SK-N-SH (cell line): ENCODE results near the gene AKIP1. TPM values are rescaled to one million over a fixed set of nuclear protein-coding genes. Genes with fewer than 3 reads are reported as not detected.
A peak's percentile ranks its signal among the peaks of the same experiment; 100 is the strongest.

Experiments
- CTCF ChIA-PET: fragments of 300-600, 350-600 bp; formaldehyde crosslinking; extraction: SDS; loops from one replicate; lab custom pipeline; 2021; lab: Yijun Ruan, JAX
- POLR2A ChIA-PET: fragments of 350-600 bp; sonication (Branson Sonifier 250); formaldehyde crosslinking; extraction: SDS; loops from one replicate; lab custom pipeline; 2020; ENCODE audit warnings: antibody characterized with exemption, inconsistent platforms; lab: Yijun Ruan, JAX
- DNase-seq: peaks from one replicate; pipeline ENCODE4 v3.0.0; 2012
- H2AFZ ChIP-seq: fragments of 200-600 bp; sonication (generic); 2 replicates; pipeline ENCODE4 v1.8.1; 2016; ENCODE audit warnings: antibody characterized with exemption, mild to moderate bottlenecking, low read depth
- H3F3A ChIP-seq: fragments of 200-600 bp; sonication (generic); replicated peaks from 2 replicates; pipeline ENCODE3; 2016; ENCODE audit warnings: antibody characterized with exemption, mild to moderate bottlenecking; ENCODE audit not compliant: insufficient read depth
- H3K27ac ChIP-seq, 2 experiments: fragments of 200-500 bp in 1 of 2; fragments of 200-600 bp in 1 of 2; sonication (Bioruptor generic) in 1 of 2; sonication (generic), shearing (Covaris generic) in 1 of 2; 2 replicates each; pipeline versions ENCODE4 v1.5.1 to v1.6.1; 2014 to 2016; ENCODE audit warnings: low read depth in 2 of 2, inconsistent platforms in 1 of 2, low read length in 1 of 2, mild to moderate bottlenecking in 1 of 2, mixed read lengths in 1 of 2
- H3K27me3 ChIP-seq: fragments of 200-600 bp; sonication (generic), shearing (Covaris generic); 2 replicates; pipeline ENCODE4 v1.6.1; 2016; ENCODE audit warnings: mixed run types; ENCODE audit not compliant: insufficient read depth
- H3K36me3 ChIP-seq, 2 experiments: fragments of 200-500 bp in 1 of 2; fragments of 200-600 bp in 1 of 2; sonication (Bioruptor generic) in 1 of 2; sonication (generic) in 1 of 2; replicated peaks in 1 of 2; 2 replicates each; pipeline versions ENCODE3 to v1.5.1; 2014 to 2016; ENCODE audit warnings: low read length in 1 of 2, mild to moderate bottlenecking in 1 of 2; ENCODE audit not compliant: insufficient read depth in 2 of 2, control insufficient read depth in 1 of 2
- H3K4me1 ChIP-seq, 2 experiments: fragments of 200-500 bp in 1 of 2; fragments of 200-600 bp in 1 of 2; sonication (Bioruptor generic) in 1 of 2; sonication (generic), shearing (Covaris generic) in 1 of 2; 2 replicates each; pipeline versions ENCODE4 v1.5.1 to v1.6.1; 2014 to 2016; ENCODE audit warnings: low read depth in 1 of 2, low read length in 1 of 2, mixed run types in 1 of 2; ENCODE audit not compliant: insufficient read depth in 2 of 2, control insufficient read depth in 1 of 2
- H3K4me2 ChIP-seq: fragments of 200-600 bp; sonication (generic), shearing (Covaris generic); 2 replicates; pipeline ENCODE4 v1.6.1; 2017; ENCODE audit warnings: mixed run types
- H3K4me3 ChIP-seq, 2 experiments: fragments of 200-500 bp in 1 of 2; fragments of 200-600 bp in 1 of 2; sonication (Bioruptor generic) in 1 of 2; sonication (generic), shearing (Covaris generic) in 1 of 2; 2 replicates each; pipeline versions ENCODE4 v1.5.1 to v1.8.1; 2014 to 2016; ENCODE audit warnings: low read depth in 2 of 2, inconsistent platforms in 1 of 2, low read length in 1 of 2, mild to moderate bottlenecking in 1 of 2, mixed read lengths in 1 of 2, moderate library complexity in 1 of 2
- H3K79me2 ChIP-seq: fragments of 200-600 bp; sonication (generic); 2 replicates; pipeline ENCODE4 v1.8.1; 2017; ENCODE audit warnings: mild to moderate bottlenecking; ENCODE audit not compliant: insufficient read depth
- H3K9ac ChIP-seq: fragments of 200-600 bp; sonication (generic); 2 replicates; pipeline ENCODE4 v1.6.1; 2017; ENCODE audit warnings: mixed run types
- H3K9me2 ChIP-seq: fragments of 200-600 bp; sonication (generic); 2 replicates; pipeline ENCODE4 v1.6.1; 2017; ENCODE audit warnings: mixed run types
- H3K9me3 ChIP-seq: fragments of 200-600 bp; sonication (generic); 2 replicates; pipeline ENCODE4 v1.6.1; 2017; ENCODE audit warnings: mixed run types, mild to moderate bottlenecking, moderate library complexity
- H4K20me1 ChIP-seq: fragments of 200-600 bp; sonication (generic); 2 replicates; pipeline ENCODE4 v1.6.1; 2017; ENCODE audit warnings: mild to moderate bottlenecking, mixed run types; ENCODE audit not compliant: insufficient read depth
- ELF1 ChIP-seq: IDR thresholded peaks from 2 replicates; pipeline ENCODE4 v1.4.0; 2012
- EP300 ChIP-seq, 2 experiments: IDR thresholded peaks; 2 replicates each; pipeline versions ENCODE4 v1.4.0 to v1.6.1; 2012; ENCODE audit warnings: borderline replicate concordance in 1 of 2, low read depth in 1 of 2, low read length in 1 of 2
- FOXJ3 ChIP-seq: sonication (generic); formaldehyde crosslinking; IDR thresholded peaks from 2 replicates; pipeline ENCODE4 v1.5.1; 2020; ENCODE audit warnings: mild to moderate bottlenecking, missing genetic modification reagents
- GABPA ChIP-seq: IDR thresholded peaks from 2 replicates; pipeline ENCODE4 v1.4.0; 2012; ENCODE audit warnings: low read depth, mild to moderate bottlenecking
- GATA2 ChIP-seq: sonication (generic); formaldehyde crosslinking; IDR thresholded peaks from 2 replicates; pipeline ENCODE4 v1.5.0; 2020; ENCODE audit warnings: mild to moderate bottlenecking, missing genetic modification reagents
- JUND ChIP-seq: IDR thresholded peaks from 2 replicates; pipeline ENCODE4 v1.4.0; 2012
- MEF2A ChIP-seq: IDR thresholded peaks from 2 replicates; pipeline ENCODE4 v1.4.0; 2012; ENCODE audit warnings: low read depth, borderline replicate concordance
- NFIC ChIP-seq: IDR thresholded peaks from 2 replicates; pipeline ENCODE4 v1.4.0; 2012; ENCODE audit warnings: borderline replicate concordance
- POLR2AphosphoS5 ChIP-seq: IDR thresholded peaks from 2 replicates; pipeline ENCODE4 v1.6.1; 2012; ENCODE audit warnings: low read depth, low read length
- RCOR1 ChIP-seq: fragments of 150-350 bp; IDR thresholded peaks from 2 replicates; pipeline ENCODE4 v1.6.1; 2017; ENCODE audit warnings: antibody characterized with exemption, low read length
- RFX5 ChIP-seq: IDR thresholded peaks from 2 replicates; pipeline ENCODE4 v1.6.1; 2012; ENCODE audit warnings: mild to moderate bottlenecking, improper control_type of control experiment, low read length
- RXRA ChIP-seq: IDR thresholded peaks from 2 replicates; pipeline ENCODE4 v1.4.0; 2012; ENCODE audit warnings: low read depth, mild to moderate bottlenecking, borderline replicate concordance
- SIN3A ChIP-seq: IDR thresholded peaks from 2 replicates; pipeline ENCODE4 v1.6.1; 2012; ENCODE audit warnings: low read depth, mild to moderate bottlenecking, low read length, moderate library complexity, borderline replicate concordance
- SMC3 ChIP-seq: IDR thresholded peaks from 2 replicates; pipeline ENCODE4 v1.6.1; 2012; ENCODE audit warnings: low read depth, low read length, improper control_type of control experiment
- TAF1 ChIP-seq: IDR thresholded peaks from 2 replicates; pipeline ENCODE4 v1.6.1; 2012; ENCODE audit warnings: low read depth, mild to moderate bottlenecking, low read length, moderate library complexity, borderline replicate concordance
- TCF12 ChIP-seq: IDR thresholded peaks from 2 replicates; pipeline ENCODE4 v1.4.0; 2012
- TEAD4 ChIP-seq: IDR thresholded peaks from 2 replicates; pipeline ENCODE4 v1.4.0; 2012; ENCODE audit warnings: mild to moderate bottlenecking, borderline replicate concordance; ENCODE audit not compliant: insufficient read depth
- YY1 ChIP-seq: IDR thresholded peaks from 2 replicates; pipeline ENCODE4 v1.4.0; 2012; ENCODE audit warnings: low read depth, mild to moderate bottlenecking
- WGBS: methylation state at CpG from one replicate; pipeline ENCODE4 v1.1.6; 2017; ENCODE audit warnings: low lambda C conversion rate; 5-methylcytosine and 5-hydroxymethylcytosine counted together
- polyA plus RNA-seq, 3 experiments: library from polyadenylated mRNA; depleted of rRNA; stranded (reverse); fragments of >200 nt; gene quantifications; 2 replicates each; pipeline ENCODE4 v1.2.3, GENCODE V29; 2012
- TF ChIP-seq, protein P1 (sequence below): IDR thresholded peaks from 2 replicates; pipeline ENCODE4 v1.4.0; 2012; ENCODE audit warnings: low read depth
- TF ChIP-seq, protein P2 (sequence below): fragments of 200-600 bp; sonication (generic); IDR thresholded peaks from 2 replicates; pipeline ENCODE4 v1.6.1; 2017; ENCODE audit warnings: antibody characterized with exemption, mild to moderate bottlenecking, moderate library complexity
- TF ChIP-seq, protein P3 (sequence below): fragments of 150-350 bp; IDR thresholded peaks from 2 replicates; pipeline ENCODE4 v1.6.1; 2016; ENCODE audit warnings: mild to moderate bottlenecking, low read depth, low read length
- TF ChIP-seq, protein P4 (sequence below): IDR thresholded peaks from 2 replicates; pipeline ENCODE4 v1.4.0; 2012; ENCODE audit warnings: low read depth, borderline replicate concordance
- TF ChIP-seq, protein P5 (sequence below): IDR thresholded peaks from 2 replicates; pipeline ENCODE4; 2012

Gene AKIP1
- polyA plus RNA-seq, 1 of the 3 experiments (the other 2 are of a cell fraction) = 47.9 TPM

DNA sequence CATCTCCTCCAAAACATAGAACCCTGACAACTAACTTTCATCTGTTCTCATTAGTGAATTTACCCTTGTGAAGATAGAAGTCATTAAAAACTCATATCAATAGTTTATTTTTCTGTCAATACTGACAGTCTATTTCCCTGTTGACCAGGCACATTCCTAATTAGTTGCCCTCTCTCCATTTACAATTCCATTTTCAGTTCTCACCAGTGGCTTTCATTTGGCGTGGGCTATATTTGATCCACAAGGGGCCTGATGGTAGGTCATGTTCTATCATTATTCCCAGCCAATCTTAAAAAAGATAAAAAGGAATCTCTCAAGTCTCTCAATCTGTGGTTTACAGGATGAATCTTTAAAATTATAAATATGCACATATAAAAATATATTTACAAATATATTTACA is 3.9 kb upstream of the AKIP1 start:
- Histone ChIP-seq H3K4me3 (no peak overlapping the region), H2AFZ (peak overlapping the region; percentile 48; the same call in 1 of the 2 replicates), H3K36me3 (no peaks in the 10 kb centered on the region), H3K9ac (no peak overlapping the region; the same call in 1 of the 2 replicates), H3K4me1 (peaks cover 5 to 21% of the 10 kb centered on the region in 2 experiments; a peak in 3 of 4 replicates), H4K20me1 (no peaks in the 10 kb centered on the region), H3K79me2 (peaks cover 9% of the 10 kb centered on the region; the same call in 1 of the 2 replicates), H3K27ac (peak overlapping the region in 1 of 2 experiments; percentile 95; a peak in 2 of 4 replicates), H3K9me2 (no peaks in the 10 kb centered on the region), H3K27me3 (no peaks in the 10 kb centered on the region), H3K4me2 (peak overlapping the region; percentile 56; the same call in 1 of the 2 replicates), H3K9me3 (no peaks in the 10 kb centered on the region), H3F3A (peaks cover 37% of the 10 kb centered on the region)
- no peak for DNase-seq
- WGBS = 97% methylated on average over 1 of the region's 1 CpG
- ChIA-PET CTCF (no interaction called here), POLR2A (interaction anchor here (0.6 kb wide), 1 partner anchor 36 kb away, joined by 3 read pairs; no protein-coding TSS in a partner anchor)
- TF ChIP-seq GABPA = no peak
- no peak for TF ChIP-seq YY1
- no peak for TF ChIP-seq JUND
- TF ChIP-seq MEF2A = no peak
- TF ChIP-seq EP300 (IDR thresholded peaks at IDR 0.05; ENCODE audit: borderline replicate concordance in 1 of 2, low read depth in 1 of 2, low read length in 1 of 2) = no peak
- no peak for TF ChIP-seq SIN3A
- no peak for TF ChIP-seq RXRA
- TF ChIP-seq, protein P1, sequence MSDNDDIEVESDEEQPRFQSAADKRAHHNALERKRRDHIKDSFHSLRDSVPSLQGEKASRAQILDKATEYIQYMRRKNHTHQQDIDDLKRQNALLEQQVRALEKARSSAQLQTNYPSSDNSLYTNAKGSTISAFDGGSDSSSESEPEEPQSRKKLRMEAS = no peak
- TF ChIP-seq, protein P2, sequence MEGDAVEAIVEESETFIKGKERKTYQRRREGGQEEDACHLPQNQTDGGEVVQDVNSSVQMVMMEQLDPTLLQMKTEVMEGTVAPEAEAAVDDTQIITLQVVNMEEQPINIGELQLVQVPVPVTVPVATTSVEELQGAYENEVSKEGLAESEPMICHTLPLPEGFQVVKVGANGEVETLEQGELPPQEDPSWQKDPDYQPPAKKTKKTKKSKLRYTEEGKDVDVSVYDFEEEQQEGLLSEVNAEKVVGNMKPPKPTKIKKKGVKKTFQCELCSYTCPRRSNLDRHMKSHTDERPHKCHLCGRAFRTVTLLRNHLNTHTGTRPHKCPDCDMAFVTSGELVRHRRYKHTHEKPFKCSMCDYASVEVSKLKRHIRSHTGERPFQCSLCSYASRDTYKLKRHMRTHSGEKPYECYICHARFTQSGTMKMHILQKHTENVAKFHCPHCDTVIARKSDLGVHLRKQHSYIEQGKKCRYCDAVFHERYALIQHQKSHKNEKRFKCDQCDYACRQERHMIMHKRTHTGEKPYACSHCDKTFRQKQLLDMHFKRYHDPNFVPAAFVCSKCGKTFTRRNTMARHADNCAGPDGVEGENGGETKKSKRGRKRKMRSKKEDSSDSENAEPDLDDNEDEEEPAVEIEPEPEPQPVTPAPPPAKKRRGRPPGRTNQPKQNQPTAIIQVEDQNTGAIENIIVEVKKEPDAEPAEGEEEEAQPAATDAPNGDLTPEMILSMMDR = no peak
- no peak for TF ChIP-seq SMC3
- no peak for TF ChIP-seq NFIC
- TF ChIP-seq GATA2 (CRISPR knock-in tag) = no peak
- no peak for TF ChIP-seq TEAD4
- TF ChIP-seq ELF1 = no peak
- TF ChIP-seq RCOR1 = no peak

DNA sequence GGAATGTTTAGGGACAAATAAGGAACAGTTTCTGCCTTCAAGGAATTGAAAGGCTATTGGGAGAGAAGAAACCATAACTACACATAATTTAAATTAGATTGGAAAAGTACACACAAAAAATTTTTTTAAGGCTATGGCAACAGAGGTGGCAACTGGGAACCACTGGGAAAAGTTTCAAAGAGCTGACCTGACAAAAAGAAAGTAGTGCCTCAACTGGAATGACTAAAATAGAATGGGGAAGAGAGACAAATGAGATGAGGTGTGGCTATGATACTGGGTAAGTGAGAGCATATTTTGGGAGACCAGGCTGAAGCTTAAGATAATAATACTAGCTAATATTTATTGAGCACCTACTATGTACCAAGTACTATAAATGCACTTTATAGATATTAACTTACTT is 2.9 kb upstream of the AKIP1 start:
- no peak overlapping the region for H2AFZ ChIP-seq
- no peak for DNase-seq
- H3K27ac ChIP-seq = peak overlapping the region in 1 of 2 experiments; percentile 95; a peak in 1 of 4 replicates
- peaks cover 8 to 21% of the 10 kb centered on the region in 2 experiments; a peak in 3 of 4 replicates for H3K4me1 ChIP-seq
- peaks cover 19% of the 10 kb centered on the region for H3K79me2 ChIP-seq
- H3F3A ChIP-seq = peaks cover 37% of the 10 kb centered on the region
- ChIA-PET CTCF (no interaction called here), POLR2A (no interaction called here)
- H3K9me2 ChIP-seq = no peaks in the 10 kb centered on the region
- H3K27me3 ChIP-seq = no peaks in the 10 kb centered on the region
- no peak overlapping the region for H3K9ac ChIP-seq
- no peak overlapping the region for H3K4me3 ChIP-seq
- no peaks in the 10 kb centered on the region for H4K20me1 ChIP-seq
- no peaks in the 10 kb centered on the region for H3K9me3 ChIP-seq
- no peaks in the 10 kb centered on the region for H3K36me3 ChIP-seq
- no peak overlapping the region for H3K4me2 ChIP-seq
- TF ChIP-seq GABPA (no peak), NFIC (no peak), TAF1 (no peak), TCF12 (no peak), RFX5 (no peak), ELF1 (no peak), POLR2AphosphoS5 (no peak), RCOR1 (no peak), FOXJ3 (CRISPR knock-in tag) (no peak), RXRA (no peak)
- TF ChIP-seq, protein P3, sequence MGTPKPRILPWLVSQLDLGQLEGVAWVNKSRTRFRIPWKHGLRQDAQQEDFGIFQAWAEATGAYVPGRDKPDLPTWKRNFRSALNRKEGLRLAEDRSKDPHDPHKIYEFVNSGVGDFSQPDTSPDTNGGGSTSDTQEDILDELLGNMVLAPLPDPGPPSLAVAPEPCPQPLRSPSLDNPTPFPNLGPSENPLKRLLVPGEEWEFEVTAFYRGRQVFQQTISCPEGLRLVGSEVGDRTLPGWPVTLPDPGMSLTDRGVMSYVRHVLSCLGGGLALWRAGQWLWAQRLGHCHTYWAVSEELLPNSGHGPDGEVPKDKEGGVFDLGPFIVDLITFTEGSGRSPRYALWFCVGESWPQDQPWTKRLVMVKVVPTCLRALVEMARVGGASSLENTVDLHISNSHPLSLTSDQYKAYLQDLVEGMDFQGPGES = no peak
- TF ChIP-seq, protein P4, sequence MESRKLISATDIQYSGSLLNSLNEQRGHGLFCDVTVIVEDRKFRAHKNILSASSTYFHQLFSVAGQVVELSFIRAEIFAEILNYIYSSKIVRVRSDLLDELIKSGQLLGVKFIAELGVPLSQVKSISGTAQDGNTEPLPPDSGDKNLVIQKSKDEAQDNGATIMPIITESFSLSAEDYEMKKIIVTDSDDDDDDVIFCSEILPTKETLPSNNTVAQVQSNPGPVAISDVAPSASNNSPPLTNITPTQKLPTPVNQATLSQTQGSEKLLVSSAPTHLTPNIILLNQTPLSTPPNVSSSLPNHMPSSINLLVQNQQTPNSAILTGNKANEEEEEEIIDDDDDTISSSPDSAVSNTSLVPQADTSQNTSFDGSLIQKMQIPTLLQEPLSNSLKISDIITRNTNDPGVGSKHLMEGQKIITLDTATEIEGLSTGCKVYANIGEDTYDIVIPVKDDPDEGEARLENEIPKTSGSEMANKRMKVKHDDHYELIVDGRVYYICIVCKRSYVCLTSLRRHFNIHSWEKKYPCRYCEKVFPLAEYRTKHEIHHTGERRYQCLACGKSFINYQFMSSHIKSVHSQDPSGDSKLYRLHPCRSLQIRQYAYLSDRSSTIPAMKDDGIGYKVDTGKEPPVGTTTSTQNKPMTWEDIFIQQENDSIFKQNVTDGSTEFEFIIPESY = no peak
- TF ChIP-seq, protein P1 = no peak
- TF ChIP-seq, protein P5, sequence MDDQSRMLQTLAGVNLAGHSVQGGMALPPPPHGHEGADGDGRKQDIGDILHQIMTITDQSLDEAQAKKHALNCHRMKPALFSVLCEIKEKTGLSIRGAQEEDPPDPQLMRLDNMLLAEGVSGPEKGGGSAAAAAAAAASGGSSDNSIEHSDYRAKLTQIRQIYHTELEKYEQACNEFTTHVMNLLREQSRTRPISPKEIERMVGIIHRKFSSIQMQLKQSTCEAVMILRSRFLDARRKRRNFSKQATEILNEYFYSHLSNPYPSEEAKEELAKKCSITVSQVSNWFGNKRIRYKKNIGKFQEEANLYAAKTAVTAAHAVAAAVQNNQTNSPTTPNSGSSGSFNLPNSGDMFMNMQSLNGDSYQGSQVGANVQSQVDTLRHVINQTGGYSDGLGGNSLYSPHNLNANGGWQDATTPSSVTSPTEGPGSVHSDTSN = no peak
